ENCODE measurements around the gene SEC14L5.
"Not testable (repeated sequence)": the region's sequence is repeated elsewhere in the genome, so short reads cannot be mapped to it uniquely, and the experiment has no call there.

Gene SEC14L5

DNA sequence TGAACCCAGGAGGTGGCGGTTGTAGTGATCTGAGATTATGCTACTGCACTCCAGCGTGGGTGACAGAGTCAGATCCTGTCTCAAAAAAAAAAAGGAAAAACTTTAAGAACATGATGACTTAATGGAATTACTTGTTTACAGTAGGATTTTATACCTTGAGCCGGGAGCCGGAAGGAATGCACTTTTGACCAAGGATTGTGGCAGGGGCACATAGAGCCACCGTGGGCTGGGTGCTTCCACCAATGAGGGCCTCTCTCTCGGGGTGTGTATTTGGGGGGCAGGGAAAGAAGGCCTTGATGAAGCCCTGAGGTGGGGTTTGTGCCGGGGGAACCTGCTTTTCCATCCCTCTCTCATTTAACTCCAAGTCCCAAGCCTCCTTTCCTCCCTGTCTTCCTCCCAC, 82.3 kb downstream of the SEC14L5 start:
- no peaks in the 10 kb centered on the region for H3K36me3 ChIP-seq
- TF ChIP-seq, protein P1, sequence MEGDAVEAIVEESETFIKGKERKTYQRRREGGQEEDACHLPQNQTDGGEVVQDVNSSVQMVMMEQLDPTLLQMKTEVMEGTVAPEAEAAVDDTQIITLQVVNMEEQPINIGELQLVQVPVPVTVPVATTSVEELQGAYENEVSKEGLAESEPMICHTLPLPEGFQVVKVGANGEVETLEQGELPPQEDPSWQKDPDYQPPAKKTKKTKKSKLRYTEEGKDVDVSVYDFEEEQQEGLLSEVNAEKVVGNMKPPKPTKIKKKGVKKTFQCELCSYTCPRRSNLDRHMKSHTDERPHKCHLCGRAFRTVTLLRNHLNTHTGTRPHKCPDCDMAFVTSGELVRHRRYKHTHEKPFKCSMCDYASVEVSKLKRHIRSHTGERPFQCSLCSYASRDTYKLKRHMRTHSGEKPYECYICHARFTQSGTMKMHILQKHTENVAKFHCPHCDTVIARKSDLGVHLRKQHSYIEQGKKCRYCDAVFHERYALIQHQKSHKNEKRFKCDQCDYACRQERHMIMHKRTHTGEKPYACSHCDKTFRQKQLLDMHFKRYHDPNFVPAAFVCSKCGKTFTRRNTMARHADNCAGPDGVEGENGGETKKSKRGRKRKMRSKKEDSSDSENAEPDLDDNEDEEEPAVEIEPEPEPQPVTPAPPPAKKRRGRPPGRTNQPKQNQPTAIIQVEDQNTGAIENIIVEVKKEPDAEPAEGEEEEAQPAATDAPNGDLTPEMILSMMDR (IDR thresholded peaks at IDR 0.05) = no peak
- no peak overlapping the region for H3K4me3 ChIP-seq (ENCODE audit: low read depth in 1 of 2, low read length in 1 of 2)
- H3K27me3 ChIP-seq = peaks cover 15% of the 10 kb centered on the region
- H3K27ac ChIP-seq = no peak overlapping the region
- H3K4me1 ChIP-seq (ENCODE audit: control insufficient read depth in 1 of 2, insufficient read depth in 1 of 2, low read depth in 1 of 2, low read length in 1 of 2) = no peaks in the 10 kb centered on the region
- no peaks in the 10 kb centered on the region for H3K9me3 ChIP-seq

DNA sequence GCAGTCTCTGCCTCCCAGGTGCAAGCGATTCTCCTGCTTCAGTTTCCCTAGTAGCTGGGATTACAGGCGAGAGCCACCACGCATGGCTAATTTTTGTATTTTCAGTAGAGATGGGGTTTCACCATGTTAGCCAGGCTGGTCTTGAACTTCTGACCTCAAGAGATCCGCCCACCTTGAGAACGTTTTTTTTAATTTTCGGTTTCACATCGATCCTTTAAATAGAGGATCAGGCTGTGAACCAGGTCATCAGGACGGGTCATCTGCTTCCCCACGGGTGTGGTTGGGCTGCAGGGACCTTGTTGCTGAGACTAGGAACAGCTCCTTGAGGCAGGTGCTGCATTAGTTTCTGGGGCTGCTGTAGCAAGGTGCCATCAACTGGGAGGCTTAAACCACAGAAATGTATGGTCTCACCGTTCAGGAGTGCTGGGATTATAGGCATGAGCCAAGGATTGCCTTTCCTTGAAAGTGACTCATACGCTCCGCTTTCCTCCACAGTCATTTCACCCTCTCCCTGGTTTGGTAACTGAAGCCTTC, 83.5 kb downstream of the SEC14L5 start:
- H3K4me3 ChIP-seq (ENCODE audit: low read depth in 1 of 2, low read length in 1 of 2) = no peak overlapping the region
- H3K27ac ChIP-seq = no peak overlapping the region
- H3K36me3 ChIP-seq = no peaks in the 10 kb centered on the region
- TF ChIP-seq, protein P1 (IDR thresholded peaks at IDR 0.05) = no peak
- H3K9me3 ChIP-seq = no peaks in the 10 kb centered on the region
- H3K27me3 ChIP-seq = peaks cover 15% of the 10 kb centered on the region
- no peaks in the 10 kb centered on the region for H3K4me1 ChIP-seq (ENCODE audit: control insufficient read depth in 1 of 2, insufficient read depth in 1 of 2, low read depth in 1 of 2, low read length in 1 of 2)

DNA sequence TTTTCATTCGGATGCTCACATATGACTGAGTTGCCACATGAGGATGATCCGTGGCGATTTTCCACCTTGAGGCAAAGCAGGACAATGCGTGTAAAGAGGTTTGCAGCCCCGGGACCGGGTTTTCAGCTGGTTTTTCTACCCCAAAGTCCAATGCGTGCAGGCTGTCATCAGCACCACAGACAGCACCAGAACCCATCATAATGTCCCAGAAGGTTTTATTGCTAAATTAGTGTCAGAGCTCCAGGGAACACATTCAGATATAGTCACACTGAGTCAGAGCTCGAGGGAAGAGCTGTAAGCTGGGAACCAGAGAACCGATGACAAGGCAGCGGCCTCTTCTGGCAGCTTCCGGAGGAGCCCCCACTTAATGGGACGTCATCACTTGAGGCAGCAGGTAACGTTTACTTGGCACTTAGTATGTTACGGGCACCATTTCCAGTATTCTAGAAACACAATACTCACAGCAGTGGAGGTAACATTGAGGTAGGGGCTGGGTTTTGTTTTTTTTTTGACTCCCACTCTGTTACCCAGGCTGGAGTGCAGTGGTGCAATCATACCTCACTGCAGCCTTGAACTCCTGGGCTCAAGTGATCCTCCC, 84.5 kb downstream of the SEC14L5 start:
- Histone ChIP-seq H3K27ac (no peak overlapping the region), H3K4me3 (ENCODE audit: low read depth in 1 of 2, low read length in 1 of 2) (no peak overlapping the region), H3K36me3 (no peaks in the 10 kb centered on the region), H3K27me3 (peaks cover 15% of the 10 kb centered on the region), H3K9me3 (no peaks in the 10 kb centered on the region), H3K4me1 (ENCODE audit: control insufficient read depth in 1 of 2, insufficient read depth in 1 of 2, low read depth in 1 of 2, low read length in 1 of 2) (no peaks in the 10 kb centered on the region)
- TF ChIP-seq, protein P1 (IDR thresholded peaks at IDR 0.05) = no peak

DNA sequence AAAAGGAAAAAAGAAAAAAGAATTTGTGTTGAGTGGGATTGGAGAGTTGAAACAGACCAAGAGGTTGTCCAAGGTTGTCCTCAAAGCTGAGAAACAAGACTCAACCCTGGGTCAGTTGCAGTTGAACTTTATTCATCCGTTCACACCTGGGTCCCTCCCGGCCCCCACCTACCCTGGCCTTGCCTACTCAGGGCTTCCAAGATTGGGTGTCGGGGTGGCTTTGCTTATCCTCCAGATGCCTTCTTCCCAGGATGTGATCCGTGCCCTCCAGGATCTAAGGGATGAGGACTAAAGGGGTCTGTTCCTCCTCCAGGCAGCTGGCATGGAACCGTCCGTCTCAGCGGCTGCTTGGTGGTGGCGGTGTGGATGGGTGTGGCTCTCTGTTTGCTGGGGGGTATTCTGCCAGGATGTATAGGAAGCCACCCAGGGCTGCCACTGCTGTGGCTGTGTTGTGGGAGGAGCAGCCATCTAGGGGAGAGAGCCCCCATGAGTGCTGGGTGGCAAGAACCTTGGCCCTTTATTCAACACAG, 85.9 kb downstream of the SEC14L5 start:
- TF ChIP-seq, protein P1 (IDR thresholded peaks at IDR 0.05) = no peak
- Histone ChIP-seq H3K27ac (no peak overlapping the region), H3K4me3 (ENCODE audit: low read depth in 1 of 2, low read length in 1 of 2) (no peak overlapping the region), H3K36me3 (no peaks in the 10 kb centered on the region), H3K27me3 (peaks cover 22% of the 10 kb centered on the region), H3K4me1 (ENCODE audit: control insufficient read depth in 1 of 2, insufficient read depth in 1 of 2, low read depth in 1 of 2, low read length in 1 of 2) (no peaks in the 10 kb centered on the region), H3K9me3 (no peaks in the 10 kb centered on the region)

DNA sequence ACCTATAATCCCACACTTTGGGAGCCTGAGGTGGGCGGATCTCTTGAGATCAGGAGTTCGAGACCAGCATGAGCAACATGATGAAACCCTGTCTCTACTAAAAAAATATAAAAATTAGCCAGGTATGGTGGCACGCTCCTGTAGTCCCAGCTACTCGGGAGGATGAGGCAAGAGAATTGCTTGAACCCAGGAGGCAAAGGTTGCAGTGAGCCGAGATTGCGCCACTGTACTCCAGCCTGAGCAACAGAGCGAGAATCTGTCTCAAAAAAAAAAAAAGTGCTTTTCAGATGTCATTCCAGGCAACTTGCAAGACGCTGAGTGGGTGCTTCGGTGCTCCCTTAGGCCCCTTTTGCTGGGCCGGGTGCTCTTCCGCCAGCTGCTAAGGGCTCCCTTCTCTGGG, 86.5 kb downstream of the SEC14L5 start:
- not testable (repeated sequence) for H3K4me3 ChIP-seq (ENCODE audit: low read depth in 1 of 2, low read length in 1 of 2); H3K36me3 ChIP-seq; H3K4me1 ChIP-seq (ENCODE audit: control insufficient read depth in 1 of 2, insufficient read depth in 1 of 2, low read depth in 1 of 2, low read length in 1 of 2); H3K27ac ChIP-seq; H3K9me3 ChIP-seq
- peaks cover 27% of the 10 kb centered on the region for H3K27me3 ChIP-seq

DNA sequence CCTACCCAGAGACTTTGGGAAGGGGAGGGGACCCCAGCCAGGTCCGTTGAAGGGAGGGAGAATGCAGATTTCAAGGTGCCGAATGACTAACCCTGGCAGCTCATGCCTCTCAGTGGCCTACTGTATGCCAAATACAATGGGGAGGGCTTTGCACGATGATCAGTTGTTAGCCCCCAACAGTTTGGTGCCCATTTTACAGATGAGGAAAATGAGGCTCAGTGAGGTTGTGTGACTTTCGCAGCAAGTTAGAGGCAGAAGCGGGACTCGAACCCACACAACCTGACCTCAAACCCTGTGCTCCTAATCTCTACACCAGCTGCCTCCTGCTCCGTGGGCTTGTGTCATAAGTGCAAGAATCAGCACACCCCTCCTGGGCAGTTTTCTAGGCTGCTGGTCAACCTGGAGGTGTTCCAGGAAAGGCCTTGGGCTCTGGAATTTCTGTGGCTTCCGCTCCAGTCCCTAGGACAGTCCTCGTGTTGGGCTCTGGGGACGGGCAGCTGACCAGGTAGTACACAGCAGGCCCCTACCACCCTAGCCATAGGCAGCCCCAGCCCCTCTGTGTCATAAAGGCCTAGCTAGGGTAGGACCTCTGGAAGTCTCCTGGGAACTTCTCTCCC, 87.5 kb downstream of the SEC14L5 start:
- H3K36me3 ChIP-seq = no peaks in the 10 kb centered on the region
- peaks cover 29% of the 10 kb centered on the region for H3K27me3 ChIP-seq
- TF ChIP-seq, protein P1 (IDR thresholded peaks at IDR 0.05) = no peak
- no peak overlapping the region for H3K4me3 ChIP-seq (ENCODE audit: low read depth in 1 of 2, low read length in 1 of 2)
- no peak overlapping the region for H3K27ac ChIP-seq
- no peaks in the 10 kb centered on the region for H3K4me1 ChIP-seq (ENCODE audit: control insufficient read depth in 1 of 2, insufficient read depth in 1 of 2, low read depth in 1 of 2, low read length in 1 of 2)
- no peaks in the 10 kb centered on the region for H3K9me3 ChIP-seq

Measured in neutrophil (primary cell).